Measurements from ENCODE around the gene RGPD8.
"Not testable (repeated sequence)": the region's sequence is repeated elsewhere in the genome, so short reads cannot be mapped to it uniquely, and the experiment has no call there.

RGPD8 gene

GRCh38 chr2:112434890-112435715, 1.7 kb upstream of the RGPD8 start:
- DNase-seq = not testable (repeated sequence)

GRCh38 chr2:112433932-112434730, 686 bp upstream of the RGPD8 start:
- no peak for DNase-seq

GRCh38 chr2:112432735-112433479, 538 bp downstream of the RGPD8 start:
- DNase-seq = not testable (repeated sequence)

DNA sequence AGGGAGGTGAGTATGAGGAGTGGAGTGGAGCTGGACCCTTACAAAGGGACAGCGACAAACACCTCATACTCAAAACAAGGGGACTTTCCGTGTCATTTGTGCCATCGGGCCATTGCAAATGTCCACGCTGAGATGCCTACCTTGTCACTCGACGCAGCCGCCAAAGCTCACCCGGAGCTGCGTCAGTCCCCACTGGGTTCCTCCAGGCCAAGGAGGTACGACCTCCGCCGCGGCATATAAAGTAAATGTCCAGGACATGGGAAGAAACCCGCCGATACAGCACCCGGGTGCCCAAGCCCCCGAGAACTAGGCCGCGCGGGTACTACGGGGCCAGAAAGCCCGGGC, 1.1 kb downstream of the RGPD8 start:
- DNase-seq = not testable (repeated sequence)

- DNase-seq = not testable (repeated sequence)
Measured at GRCh38 chr2:112431587-112432295, 1.7 kb downstream of the RGPD8 start.

- not testable (repeated sequence) for DNase-seq
Measured at GRCh38 chr2:112424553-112424952, 8.9 kb downstream of the RGPD8 start.

- DNase-seq = not testable (repeated sequence)
Measured at GRCh38 chr2:112416860-112417259, 16.6 kb downstream of the RGPD8 start.

DNA sequence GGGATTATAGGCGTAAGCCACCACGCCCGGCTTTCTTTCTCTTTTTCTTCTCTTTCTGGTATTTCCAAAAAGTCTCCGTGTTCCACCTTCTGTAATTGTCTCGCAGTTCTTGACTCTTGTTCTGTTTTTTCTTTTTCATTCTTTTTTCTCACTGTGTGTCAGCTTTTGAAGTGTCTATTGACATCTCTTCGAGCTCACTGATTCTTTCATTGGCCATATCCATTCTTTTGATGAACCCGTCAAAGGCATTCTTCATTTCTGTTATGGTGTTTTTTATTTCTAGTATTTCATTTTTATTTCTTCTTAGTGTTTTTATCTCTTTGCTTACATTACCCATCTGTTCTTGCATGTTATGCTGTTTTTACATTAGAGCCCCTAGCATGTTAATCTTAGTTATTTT, 73.4 kb downstream of the RGPD8 start:
- DNase-seq = not testable (repeated sequence)

GRCh38 chr2:112354335-112354734, 79.1 kb downstream of the RGPD8 start:
- DNase-seq = not testable (repeated sequence)

- DNase-seq = not testable (repeated sequence)
Measured at GRCh38 chr2:112352809-112353603, 80.4 kb downstream of the RGPD8 start.

DNA sequence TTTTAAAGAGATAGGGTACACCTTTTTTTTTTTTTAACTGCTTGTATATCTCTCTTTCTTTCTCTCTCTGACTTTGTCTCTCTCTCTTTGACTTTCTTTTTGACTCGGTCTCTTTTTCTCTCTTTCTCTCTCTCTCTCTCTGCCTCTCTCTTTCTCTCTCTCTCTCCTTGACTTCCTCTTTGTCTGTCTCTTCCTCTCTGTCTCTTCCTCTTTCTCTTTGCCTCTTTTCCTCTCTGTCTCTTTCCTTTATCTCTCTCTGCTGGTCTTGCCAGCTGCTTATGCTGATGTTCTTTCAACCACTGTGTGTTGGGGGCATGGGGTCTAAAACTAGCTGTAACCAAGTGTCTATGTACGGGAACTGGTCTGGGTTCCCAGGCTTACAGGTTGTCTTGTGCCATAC, 81.2 kb downstream of the RGPD8 start:
- DNase-seq = not testable (repeated sequence)

GRCh38 chr2:112345030-112346027, 88.1 kb downstream of the RGPD8 start:
- DNase-seq = no peak

- DNase-seq = no peak
Measured at GRCh38 chr2:112343827-112344585, 89.4 kb downstream of the RGPD8 start.

- DNase-seq = no peak
Measured at GRCh38 chr2:112342067-112342550, 91.3 kb downstream of the RGPD8 start.

GRCh38 chr2:112340475-112341267, 92.8 kb downstream of the RGPD8 start:
- no peak for DNase-seq

DNA sequence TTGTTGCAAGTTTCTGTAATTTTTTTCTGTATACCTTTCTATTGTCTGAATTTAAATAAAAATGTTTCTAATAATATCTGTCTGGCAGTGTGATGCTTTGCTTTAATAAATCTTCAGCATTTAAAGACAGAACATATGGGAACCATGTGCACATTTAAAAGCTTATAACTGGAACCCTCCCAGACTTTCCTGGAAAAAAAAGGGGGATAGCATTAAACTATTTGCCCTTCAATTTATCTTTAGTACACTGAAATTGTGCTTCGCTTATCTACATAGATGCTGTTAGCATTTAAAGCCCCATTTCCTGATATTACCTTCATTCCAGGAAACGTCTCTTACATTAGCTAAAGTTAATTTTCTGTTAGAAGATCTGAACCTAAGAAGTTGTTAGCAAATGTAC, 93.5 kb downstream of the RGPD8 start:
- DNase-seq = no peak

GRCh38 chr2:112335600-112335999, 97.8 kb downstream of the RGPD8 start:
- DNase-seq = no peak

DNA sequence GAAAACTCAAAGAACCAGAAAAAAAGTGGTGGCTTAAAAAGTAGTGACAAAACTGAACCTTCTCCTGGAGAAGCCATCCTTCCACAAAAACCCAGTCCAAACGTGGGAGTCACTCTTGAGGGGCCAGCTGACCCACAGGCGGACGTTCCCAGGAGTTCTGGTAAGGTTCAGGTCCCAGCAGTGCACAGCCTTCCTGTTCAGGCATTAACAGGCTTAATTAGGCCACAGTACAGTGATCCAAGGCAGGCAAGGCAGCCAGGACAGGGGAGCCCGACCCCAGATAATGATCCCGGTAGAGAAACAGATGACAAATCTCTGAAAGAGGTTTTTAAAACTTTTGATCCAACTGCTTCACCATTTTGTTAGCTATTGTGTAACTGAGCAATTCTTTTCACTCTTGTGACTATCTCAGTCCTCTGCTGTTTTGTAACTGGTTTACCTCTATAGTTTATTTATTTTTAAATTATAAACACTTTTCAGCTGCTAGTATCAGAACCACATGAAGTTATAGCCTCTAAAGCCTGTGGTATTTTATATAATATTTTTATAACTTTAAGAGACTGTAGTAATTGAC, 101.2 kb downstream of the RGPD8 start:
- no peak for DNase-seq
